ENCODE measurements around the gene NPW. TPM values are rescaled to one million over a fixed set of nuclear protein-coding genes. Genes with fewer than 3 reads are reported as not detected.

NPW gene
- total and polyA plus RNA-seq, 9 of the 15 experiments (the other 6 are each of a cell fraction or from before 2014, with no cell fraction given): 0.14 to 4.0 (median 2.6) TPM; not detected in 4

DNA sequence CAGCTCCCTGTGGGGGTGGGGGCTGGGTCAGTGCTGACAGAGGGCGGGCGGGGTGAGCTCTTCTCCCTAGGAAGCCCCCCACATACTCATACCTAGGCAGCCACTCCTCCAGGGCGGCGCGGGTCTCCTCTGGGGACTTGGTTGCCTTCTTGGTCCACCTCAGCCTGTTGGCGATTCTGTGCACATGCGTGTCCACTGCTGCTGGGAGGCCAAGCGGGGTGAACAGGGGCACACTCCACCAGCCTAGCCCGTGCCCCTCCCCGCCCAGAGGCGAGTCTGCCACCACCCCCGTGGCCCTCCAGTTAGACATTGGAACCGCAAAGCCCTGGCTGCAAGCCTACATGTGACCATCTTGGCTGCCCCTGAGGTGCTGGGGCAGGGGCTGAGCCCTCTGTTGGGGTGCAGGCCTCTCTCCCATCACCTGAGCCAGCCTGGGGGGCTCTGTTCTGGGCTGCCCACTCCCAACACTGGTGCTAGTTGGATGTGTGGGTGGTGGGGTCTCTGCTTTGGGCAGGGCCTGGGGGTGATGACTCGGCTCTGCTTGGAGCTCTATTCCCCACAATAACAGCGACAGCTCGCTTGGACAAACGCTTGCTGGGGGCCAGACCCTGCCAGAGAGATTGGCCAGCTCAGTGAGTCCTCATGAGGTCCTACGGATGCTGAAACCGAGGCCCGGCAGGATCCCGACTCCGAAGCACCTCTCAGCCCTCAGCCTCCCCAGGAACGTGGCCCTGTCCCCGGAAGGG is 20.6 kb downstream of the NPW start:
- POLR2A ChIA-PET: no interaction called here
- peaks cover 5 to 91% of the 10 kb centered on the region in 2 experiments; a peak in 3 of 5 replicates for H3K4me1 ChIP-seq (replicated peaks in 1 of 2; ENCODE audit: control insufficient read depth in 2 of 2, insufficient read depth in 2 of 2, low read length in 2 of 2)
- peak; percentile 40 for TF ChIP-seq POLR2G (IDR thresholded peaks at IDR 0.05; ENCODE audit: low read depth, low read length)
- TF ChIP-seq, protein P1, sequence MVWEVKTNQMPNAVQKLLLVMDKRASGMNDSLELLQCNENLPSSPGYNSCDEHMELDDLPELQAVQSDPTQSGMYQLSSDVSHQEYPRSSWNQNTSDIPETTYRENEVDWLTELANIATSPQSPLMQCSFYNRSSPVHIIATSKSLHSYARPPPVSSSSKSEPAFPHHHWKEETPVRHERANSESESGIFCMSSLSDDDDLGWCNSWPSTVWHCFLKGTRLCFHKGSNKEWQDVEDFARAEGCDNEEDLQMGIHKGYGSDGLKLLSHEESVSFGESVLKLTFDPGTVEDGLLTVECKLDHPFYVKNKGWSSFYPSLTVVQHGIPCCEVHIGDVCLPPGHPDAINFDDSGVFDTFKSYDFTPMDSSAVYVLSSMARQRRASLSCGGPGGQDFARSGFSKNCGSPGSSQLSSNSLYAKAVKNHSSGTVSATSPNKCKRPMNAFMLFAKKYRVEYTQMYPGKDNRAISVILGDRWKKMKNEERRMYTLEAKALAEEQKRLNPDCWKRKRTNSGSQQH (CRISPR knock-in tag; IDR thresholded peaks at IDR 0.05): no peak
- CTCF ChIA-PET (ENCODE audit: low intra/inter-chr PET ratio): interaction anchor here (1.1 kb wide), 1 partner anchor 100 kb away, joined by 4 read pairs; no protein-coding TSS in a partner anchor
- no peak overlapping the region for H3K27ac ChIP-seq (ENCODE audit: extremely low read depth, low read depth, low read length)
- no peak overlapping the region for H3K4me2 ChIP-seq (ENCODE audit: insufficient read depth, low read length)
- in situ Hi-C loops (cut with MboI): no loop called here
- 81% methylated on average over 7 of the region's 24 CpGs for WGBS (ENCODE audit: insufficient coverage, low coverage, missing lambda C conversion rate)
- H3K27me3 ChIP-seq (ENCODE audit: control insufficient read depth in 2 of 2, insufficient read depth in 2 of 2, low read length in 2 of 2): no peaks in the 10 kb centered on the region
- intact Hi-C loops (cut with micrococcal nuclease): no loop called here
- H2AFZ ChIP-seq (ENCODE audit: low read depth, low read length): no peak overlapping the region
- H3K9me1 ChIP-seq (ENCODE audit: control insufficient read depth, insufficient read depth, low read length): no peaks in the 10 kb centered on the region
- no peak overlapping the region for H3K4me3 ChIP-seq
- no peaks in the 10 kb centered on the region for H3K79me2 ChIP-seq (ENCODE audit: control insufficient read depth, insufficient read depth, low read length)
- H3K36me3 ChIP-seq (ENCODE audit: control insufficient read depth, insufficient read depth, low read length): peaks cover 29% of the 10 kb centered on the region; the same call in 1 of the 3 replicates
- H3K9ac ChIP-seq (ENCODE audit: insufficient read depth in 1 of 2, low read depth in 2 of 2, low read length in 2 of 2): peak overlapping the region in 1 of 2 experiments; percentile 48; a peak in 1 of 4 replicates
- BruUV-seq (replicated peaks): no TSS peak
- no peak for FAIRE-seq
- H3K9me3 ChIP-seq (replicated peaks; ENCODE audit: control insufficient read depth, insufficient read depth, low read depth, low read length): no peaks in the 10 kb centered on the region
- no peak for ATAC-seq
- no peak for DNase-seq (ENCODE audit: extremely low read depth in 1 of 4, low spot score in 3 of 4)
- no peaks in the 10 kb centered on the region for H4K20me1 ChIP-seq (replicated peaks; ENCODE audit: control insufficient read depth, insufficient read depth, low read length)

All from K562 (cell line).